ENCODE results near the gene COL5A1. TPM values are rescaled to one million over a fixed set of nuclear protein-coding genes. Genes with fewer than 3 reads are reported as not detected.

COL5A1 gene
- total RNA-seq, 4 donors from 2014 or later, result 8.4 to 14.7 (median 11.3) TPM

DNA sequence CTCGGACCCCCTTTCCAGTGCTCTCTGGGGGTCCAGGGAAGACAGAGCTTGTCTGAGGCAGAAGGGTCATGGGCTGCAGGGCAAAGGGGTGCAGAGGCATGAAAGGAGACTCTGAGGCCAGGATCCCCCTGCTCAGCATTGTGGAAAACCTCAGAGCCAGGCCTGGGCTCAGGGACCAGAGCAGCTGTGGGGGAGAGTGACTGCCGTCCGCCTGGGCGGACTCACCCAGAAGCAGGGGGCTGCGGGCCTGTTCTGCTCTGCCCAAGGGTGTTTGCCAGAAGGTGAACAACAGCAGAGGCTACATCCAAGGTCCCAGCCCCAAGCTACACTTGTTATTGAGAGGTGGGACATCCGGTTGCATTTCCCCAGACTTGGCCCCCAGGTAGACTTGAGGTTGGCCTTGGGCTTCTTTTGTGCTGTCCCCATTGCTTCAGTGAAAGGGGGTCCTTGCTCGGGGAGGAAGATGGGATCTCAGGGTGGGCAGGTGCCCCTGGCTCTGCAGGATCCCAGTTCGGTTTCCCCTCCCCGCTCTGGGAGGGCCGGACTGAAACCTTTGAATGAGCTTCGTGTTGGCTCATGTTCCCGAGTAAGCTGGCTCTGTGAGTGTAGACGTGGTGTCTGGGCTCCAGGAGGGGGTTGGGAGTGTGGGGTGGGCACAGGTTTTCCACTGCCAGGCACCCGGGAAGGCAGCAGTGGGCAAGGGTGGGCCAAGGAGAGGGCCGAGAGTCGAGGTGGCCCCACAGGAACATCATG is 92.1 kb downstream of the COL5A1 start:
- TF ChIP-seq POLR2A (IDR thresholded peaks at IDR 0.05), result no peak
- TF ChIP-seq, protein P1, sequence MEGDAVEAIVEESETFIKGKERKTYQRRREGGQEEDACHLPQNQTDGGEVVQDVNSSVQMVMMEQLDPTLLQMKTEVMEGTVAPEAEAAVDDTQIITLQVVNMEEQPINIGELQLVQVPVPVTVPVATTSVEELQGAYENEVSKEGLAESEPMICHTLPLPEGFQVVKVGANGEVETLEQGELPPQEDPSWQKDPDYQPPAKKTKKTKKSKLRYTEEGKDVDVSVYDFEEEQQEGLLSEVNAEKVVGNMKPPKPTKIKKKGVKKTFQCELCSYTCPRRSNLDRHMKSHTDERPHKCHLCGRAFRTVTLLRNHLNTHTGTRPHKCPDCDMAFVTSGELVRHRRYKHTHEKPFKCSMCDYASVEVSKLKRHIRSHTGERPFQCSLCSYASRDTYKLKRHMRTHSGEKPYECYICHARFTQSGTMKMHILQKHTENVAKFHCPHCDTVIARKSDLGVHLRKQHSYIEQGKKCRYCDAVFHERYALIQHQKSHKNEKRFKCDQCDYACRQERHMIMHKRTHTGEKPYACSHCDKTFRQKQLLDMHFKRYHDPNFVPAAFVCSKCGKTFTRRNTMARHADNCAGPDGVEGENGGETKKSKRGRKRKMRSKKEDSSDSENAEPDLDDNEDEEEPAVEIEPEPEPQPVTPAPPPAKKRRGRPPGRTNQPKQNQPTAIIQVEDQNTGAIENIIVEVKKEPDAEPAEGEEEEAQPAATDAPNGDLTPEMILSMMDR (IDR thresholded peaks at IDR 0.05), result no peak
- WGBS, 2 donors, result 77 to 86% methylated on average over 15 to 16 of the region's 16 CpGs
- H3K4me3 ChIP-seq (ENCODE audit: low read depth, poor library complexity, severe bottlenecking), result no peak overlapping the region
- intact Hi-C loops (cut with DNase I; ENCODE audit: low total_unique reads), result no loop called here
- DNase-seq (ENCODE audit: low spot score in 2 of 2), result no peak

GRCh38 chr9:134734270-134734669 is 92.7 kb downstream of the COL5A1 start:
- TF ChIP-seq POLR2A (IDR thresholded peaks at IDR 0.05), result no peak
- TF ChIP-seq, protein P1 (IDR thresholded peaks at IDR 0.05), result no peak
- WGBS, 2 donors, result 57 to 63% methylated on average over 8 of the region's 8 CpGs
- peak in 1 of 2 donors; percentile 36 for DNase-seq (ENCODE audit: low spot score in 2 of 2)
- no peak overlapping the region for H3K4me3 ChIP-seq (ENCODE audit: low read depth, poor library complexity, severe bottlenecking)
- intact Hi-C loops (cut with DNase I; ENCODE audit: low total_unique reads), result no loop called here

DNA sequence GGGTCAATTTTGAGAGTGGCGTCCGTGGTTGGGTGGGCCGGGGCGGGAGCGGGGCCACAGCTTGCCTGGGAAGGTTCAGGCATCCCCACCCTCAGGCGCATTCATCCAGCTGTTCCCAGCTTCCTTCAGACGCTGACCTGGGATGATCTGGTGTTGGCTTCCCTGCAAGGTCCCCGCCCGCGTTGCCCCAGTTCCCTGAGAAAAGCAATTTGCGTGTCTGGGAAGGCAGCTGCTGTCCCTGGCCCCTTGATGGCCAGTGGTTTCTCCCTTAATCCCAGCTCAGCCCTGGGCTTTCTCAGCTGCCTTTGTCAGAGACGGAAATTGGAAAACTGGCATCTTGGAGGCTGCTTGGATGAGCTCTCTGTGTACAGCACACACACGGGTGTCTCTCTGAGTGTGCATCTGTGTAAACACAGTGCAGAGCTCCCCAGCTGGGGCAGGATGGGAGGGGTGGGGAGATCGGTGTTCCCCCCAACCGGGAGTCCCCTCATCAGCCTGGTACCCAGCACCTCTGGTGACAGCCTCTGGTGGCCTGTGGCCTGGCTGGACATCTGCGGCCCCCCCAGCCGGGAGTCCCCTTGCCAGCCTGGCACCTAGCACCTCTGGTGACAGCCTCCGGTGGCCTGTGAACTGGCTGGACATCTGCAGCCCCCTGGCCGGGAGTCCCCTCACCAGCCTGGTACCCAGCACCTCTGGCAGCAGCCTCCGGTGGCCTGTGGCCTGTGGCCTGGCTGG is 94.0 kb downstream of the COL5A1 start:
- peak; percentile 39 to 90 for DNase-seq (ENCODE audit: low spot score in 2 of 2)
- H3K4me3 ChIP-seq (ENCODE audit: low read depth, poor library complexity, severe bottlenecking), result no peak overlapping the region
- 42 to 48% methylated on average over 18 to 20 of the region's 20 CpGs for WGBS, 2 donors
- no peak for TF ChIP-seq POLR2A (IDR thresholded peaks at IDR 0.05)
- TF ChIP-seq, protein P1 (IDR thresholded peaks at IDR 0.05), result no peak
- intact Hi-C loops (cut with DNase I; ENCODE audit: low total_unique reads), result no loop called here

- no peak for DNase-seq (ENCODE audit: low spot score in 2 of 2)
- WGBS, 2 donors, result 68 to 71% methylated on average over 14 to 17 of the region's 18 CpGs
- TF ChIP-seq, protein P1 (IDR thresholded peaks at IDR 0.05), result no peak
- no peak for TF ChIP-seq POLR2A (IDR thresholded peaks at IDR 0.05)
- intact Hi-C loops (cut with DNase I; ENCODE audit: low total_unique reads), result no loop called here
- no peak overlapping the region for H3K4me3 ChIP-seq (ENCODE audit: low read depth, poor library complexity, severe bottlenecking)
Observed at GRCh38 chr9:134736791-134737497, 95.3 kb downstream of the COL5A1 start.

DNA sequence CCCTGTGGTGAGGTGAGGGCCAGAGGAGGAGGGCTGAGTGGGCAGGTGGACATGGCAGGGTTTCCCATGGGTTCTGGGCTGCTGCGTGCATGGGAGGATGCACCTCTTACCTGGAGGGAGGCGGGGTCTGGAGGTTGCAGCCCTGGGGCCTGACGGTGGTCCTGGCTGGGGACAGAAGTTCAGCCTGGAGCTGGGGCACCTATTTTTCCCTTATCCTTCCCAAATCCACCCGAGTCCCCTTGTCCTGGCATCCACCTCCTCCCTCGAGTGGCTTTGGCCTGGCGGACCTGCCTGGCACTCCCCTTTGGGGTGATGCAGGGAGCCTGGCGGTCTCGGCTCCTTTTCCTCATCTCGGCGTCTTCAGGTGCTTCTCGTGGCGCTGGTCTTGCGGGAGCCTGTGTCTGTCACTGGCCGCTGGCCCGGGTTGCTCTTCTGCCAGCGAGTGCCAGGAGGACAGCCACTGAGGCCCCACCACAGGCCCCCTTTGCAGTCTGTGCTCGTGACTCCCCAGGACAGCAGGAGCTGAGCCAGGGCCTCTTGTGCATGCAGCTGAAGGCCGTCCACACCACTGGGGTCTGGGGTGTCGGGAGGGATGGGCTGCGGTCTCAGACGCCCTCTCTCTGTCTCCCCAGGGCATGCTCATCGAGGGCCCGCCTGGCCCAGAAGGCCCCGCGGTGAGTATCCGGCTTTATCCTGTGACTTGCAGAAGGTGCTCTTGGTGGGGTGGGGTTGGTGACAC is 96.4 kb downstream of the COL5A1 start:
- DNase-seq (ENCODE audit: low spot score in 2 of 2), result no peak
- TF ChIP-seq POLR2A (IDR thresholded peaks at IDR 0.05), result no peak
- TF ChIP-seq, protein P1 (IDR thresholded peaks at IDR 0.05), result no peak
- 87 to 88% methylated on average over 24 to 25 of the region's 26 CpGs for WGBS, 2 donors
- intact Hi-C loops (cut with DNase I; ENCODE audit: low total_unique reads), result no loop called here
- no peak overlapping the region for H3K4me3 ChIP-seq (ENCODE audit: low read depth, poor library complexity, severe bottlenecking)
